DND-41 (cell line): ENCODE results near the gene PRDM15.

Experiments
- CTCF ChIP-seq: IDR thresholded peaks from 2 replicates; pipeline ENCODE4 v1.5.1; 2012; ENCODE audit warnings: borderline replicate concordance, low read length, moderate library complexity, mild to moderate bottlenecking; ENCODE audit not compliant: poor library complexity, severe bottlenecking; ENCODE audit errors: extremely low read depth
- EZH2 ChIP-seq: IDR thresholded peaks from 3 replicates; pipeline ENCODE4 v1.6.1; 2012; ENCODE audit warnings: borderline replicate concordance, low read depth, mild to moderate bottlenecking, moderate library complexity, low read length, inconsistent platforms; ENCODE audit not compliant: severe bottlenecking

- no peak for TF ChIP-seq CTCF
- TF ChIP-seq EZH2, result no peak
These were observed 109.2 kb downstream of the PRDM15 start for GRCh38 chr21:41769933-41770332.
